ENCODE results near the gene DTHD1.

The DTHD1 gene

GRCh38 chr4:36273276-36273675, 8.1 kb upstream of the DTHD1 start:
- no peak for DNase-seq

DNA sequence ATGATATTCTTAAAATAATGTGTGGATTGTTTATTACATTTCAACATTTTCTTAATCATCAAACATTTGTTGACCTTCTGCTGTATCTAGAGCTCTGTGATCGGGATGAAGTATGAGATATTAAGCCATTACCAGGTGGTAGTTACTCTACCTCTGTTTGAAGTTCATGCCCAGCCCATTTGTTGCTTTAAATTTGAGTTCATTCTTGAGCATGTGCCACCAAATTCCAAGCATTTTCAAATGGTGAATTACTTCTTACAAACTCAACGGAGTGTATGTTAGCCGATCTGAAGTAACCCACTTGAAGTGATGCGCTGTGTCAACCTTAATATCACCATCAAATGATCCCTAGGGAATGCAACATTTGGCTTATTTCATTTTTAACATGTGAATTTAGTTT, 7.3 kb upstream of the DTHD1 start:
- no peak for DNase-seq

DNA sequence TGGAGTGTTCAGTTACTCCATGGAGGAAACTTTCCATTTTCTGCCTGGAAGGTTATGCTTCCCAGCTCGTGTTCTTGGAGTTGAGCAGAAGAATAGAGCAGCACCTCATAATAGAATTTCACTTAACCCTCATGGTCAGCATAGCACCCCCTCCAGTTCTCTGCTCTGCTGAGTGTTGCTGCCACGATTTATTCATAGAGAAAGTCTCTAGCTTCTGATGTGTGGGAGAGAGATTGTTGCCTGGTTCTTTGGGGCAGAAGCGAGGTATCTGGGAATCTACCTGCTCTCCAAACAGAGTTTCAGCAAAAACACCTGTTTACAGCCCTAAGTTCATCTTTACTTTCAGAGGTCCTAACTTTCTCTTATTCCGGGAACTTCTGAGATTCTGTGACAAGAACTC, 3.9 kb upstream of the DTHD1 start:
- no peak for DNase-seq

DNA sequence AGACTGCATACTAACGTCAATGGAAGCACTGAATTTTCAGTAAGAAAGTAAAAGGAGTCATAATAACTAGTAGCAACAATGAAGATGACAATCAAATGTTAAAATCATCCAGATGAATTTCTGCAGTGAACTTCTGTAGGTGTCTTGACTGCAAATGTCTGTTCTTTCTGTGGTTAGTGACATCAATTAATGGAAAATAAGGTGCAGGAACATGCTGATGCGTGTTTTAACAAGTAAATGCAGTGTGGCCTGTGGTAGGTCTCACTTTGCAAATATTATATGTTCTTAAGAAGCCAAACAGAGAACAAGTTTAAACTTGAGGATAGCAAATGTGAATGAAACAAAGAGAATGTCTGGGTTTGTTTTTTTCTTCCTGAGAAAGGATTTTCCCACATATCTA, 2.6 kb upstream of the DTHD1 start:
- DNase-seq: no peak

- DNase-seq: no peak
Observed at GRCh38 chr4:36280555-36280954, 861 bp upstream of the DTHD1 start.

- no peak for DNase-seq
Observed at GRCh38 chr4:36282503-36283030, 1.2 kb downstream of the DTHD1 start.

DNA sequence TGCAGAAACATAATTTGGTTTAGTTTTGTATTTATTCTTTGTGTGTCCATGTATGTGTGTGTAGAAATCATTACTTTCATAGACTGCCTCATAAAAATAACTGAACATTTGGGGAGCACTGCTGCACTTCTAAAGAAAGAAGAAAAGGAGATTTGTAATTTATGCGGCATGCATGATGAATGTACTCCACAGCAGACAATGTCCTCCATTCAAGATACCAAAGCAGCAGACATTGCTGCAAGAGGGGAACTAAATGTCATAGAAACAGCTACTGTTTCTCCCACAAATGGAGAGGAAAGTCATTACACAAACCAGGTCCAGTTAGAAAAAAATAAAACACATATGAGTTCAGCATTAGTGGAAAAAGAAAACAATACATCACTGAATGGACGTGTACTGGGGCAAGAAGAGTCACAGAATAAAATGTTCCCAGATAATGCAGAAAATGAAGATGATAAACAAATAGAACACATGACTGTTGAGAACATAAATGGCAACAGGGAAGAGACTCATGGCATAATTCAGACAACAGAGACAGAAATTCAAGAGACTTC, 2.6 kb downstream of the DTHD1 start:
- DNase-seq: no peak

- no peak for DNase-seq
Observed at GRCh38 chr4:36285784-36286480, 4.5 kb downstream of the DTHD1 start.

DNA sequence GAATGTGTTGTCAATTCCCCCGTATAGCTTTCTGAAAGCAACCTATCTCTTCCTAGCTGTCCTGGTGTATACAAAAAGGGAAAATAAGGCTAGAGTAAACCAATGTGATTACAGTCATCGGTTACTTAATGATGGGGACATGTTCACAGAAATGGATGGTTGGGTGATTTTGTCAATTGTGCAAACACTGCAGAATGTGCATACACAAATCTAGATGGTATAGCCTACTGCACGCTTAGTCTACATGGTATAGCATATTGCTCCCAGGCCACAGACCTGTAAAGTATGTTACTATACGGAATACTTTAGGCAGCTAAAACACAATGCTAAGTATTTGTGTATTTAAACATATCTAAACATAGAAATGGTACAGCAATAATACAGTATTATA, 5.1 kb downstream of the DTHD1 start:
- DNase-seq: no peak

DNA sequence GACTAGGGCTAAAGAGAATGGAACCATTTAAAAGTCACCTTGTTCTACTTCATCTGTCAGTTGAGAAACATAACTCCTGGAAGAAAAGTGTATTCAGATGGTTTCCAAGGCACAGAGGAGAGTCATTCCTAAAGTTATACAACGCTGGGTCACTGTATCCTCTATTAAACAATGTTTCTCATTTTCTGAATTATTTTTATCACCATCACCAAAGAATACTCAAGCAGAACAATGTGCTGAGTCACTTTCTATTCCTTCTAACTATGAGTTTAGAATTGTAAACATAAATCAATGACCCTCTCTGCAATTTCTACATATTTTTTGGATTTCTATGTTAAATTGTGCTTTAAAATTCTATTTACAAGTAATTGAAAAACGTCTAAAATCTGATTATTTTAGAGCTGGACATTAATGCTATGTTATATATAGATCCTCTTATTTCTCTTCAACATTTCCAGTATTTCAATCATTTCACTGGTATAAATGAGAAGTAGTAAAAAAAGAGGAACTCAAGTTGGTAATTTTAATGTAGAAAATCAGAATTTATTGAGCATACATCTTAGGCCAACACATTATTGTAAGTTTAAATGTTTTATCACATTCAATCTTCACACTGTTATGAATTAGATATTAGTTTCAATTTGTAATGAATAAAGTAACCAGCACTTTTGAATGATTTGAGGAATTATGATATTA, 7.5 kb downstream of the DTHD1 start:
- DNase-seq: no peak

GRCh38 chr4:36290641-36291040, 9.2 kb downstream of the DTHD1 start:
- DNase-seq: no peak

DNA sequence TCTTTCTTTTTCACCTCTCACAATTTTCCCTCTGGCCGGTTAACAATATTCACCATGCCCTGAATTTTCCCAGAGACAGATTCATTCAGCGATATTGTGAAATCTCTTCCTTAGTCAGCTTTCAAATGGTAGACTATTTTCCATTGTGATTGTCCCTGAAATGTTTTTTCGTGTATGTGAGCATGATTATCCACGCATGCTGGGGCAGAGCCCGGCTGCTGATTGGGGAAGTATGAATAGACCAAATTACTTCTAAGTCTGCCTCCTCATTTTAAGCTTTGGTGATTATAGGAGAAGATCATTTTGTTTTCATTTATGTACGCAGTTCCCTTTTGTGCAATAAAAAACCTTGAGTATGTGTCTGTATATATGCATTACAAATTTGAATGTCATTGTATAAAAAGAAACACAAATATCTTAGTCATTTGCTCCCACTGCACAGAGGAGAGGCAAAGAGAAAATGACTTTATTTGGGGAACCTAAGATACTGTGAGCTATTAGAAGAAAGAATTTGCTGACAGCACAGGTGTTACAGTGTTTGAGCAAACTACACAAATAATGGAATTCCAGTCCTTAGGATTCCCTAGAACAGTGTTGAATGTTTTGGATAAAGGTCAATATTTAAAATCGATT, 11.3 kb downstream of the DTHD1 start:
- no peak for DNase-seq

DNA sequence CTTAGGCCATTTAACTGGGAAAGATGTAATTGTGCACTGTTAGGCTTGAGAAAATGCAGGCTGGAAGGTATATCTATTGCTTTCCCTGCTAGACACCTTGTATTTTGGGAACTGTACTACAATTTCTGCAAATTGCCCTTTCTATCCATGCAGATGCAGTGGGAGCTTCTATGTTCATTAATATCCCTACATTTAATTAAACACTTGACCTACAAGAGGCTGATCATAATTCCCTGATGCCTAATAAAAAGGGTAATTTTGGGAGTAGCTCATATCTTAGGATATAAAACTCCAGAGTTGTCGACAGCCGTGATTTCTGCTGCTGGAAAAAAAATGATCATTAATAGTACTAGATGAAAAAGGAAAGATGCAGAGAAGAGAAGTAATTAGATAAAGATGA, 19.7 kb downstream of the DTHD1 start:
- no peak for DNase-seq

- DNase-seq: no peak
Observed at GRCh38 chr4:36303426-36304137, 22.2 kb downstream of the DTHD1 start.

- no peak for DNase-seq
Observed at GRCh38 chr4:36304138-36304681, 22.8 kb downstream of the DTHD1 start.

DNA sequence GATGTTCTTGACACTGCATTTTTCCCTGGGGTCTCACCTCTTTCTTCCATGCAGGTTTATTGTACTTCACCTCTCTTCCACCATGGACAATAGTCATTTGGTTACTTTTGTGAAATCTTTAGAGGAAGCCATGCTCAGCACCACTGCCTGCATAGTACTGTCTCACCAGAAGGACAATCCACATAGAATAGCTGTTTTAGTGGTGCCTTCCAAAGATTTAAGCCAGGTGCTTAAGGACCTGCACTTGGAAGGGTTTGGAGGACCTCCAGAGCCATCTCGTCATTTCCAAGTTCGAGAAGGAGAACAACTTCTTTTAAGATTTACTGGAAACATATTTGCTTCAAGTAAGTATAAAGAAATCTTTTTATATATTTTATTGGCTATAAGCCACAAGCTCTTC, 26.7 kb downstream of the DTHD1 start:
- no peak for DNase-seq

DNA sequence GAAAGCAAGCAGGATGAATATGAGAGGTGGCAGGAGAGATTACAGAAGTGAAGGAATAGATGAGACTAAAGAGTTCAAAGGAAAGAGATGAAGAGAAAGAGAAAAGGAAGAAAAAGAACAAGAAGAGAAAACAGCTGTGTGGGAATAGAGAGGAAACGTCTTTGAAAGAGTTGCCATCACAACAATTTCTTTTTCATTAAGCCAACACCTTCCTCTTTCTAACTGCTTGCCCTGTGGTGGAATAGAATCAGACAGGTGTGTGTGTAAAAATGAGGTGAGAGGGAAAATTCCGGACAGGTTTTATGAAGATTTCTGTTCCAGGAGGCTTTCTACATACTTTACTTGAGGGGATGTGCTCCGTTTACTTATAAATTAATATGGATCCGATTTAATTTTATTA, 28.8 kb downstream of the DTHD1 start:
- no peak for DNase-seq

DNA sequence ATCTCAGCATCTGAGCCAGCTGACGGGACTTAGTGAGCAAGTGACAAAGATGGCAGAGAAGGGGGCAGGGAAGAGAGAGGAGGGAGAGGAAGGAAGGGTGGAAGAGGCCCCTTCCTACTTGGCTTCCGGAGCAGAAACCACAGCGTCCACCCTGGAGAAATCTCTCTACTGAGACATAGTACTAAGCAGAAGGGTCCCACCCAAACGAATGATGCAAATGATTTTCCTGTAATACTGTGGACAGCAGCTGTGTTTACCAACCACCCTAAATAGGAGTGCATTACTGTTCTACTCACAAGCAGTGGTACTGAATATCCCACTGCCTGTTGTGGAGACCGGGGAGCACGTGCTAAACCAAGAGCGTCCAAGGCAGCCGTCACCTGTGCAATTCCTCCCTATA, 29.4 kb downstream of the DTHD1 start:
- DNase-seq: no peak

- DNase-seq: no peak
Observed at GRCh38 chr4:36312511-36312910, 31.1 kb downstream of the DTHD1 start.

DNA sequence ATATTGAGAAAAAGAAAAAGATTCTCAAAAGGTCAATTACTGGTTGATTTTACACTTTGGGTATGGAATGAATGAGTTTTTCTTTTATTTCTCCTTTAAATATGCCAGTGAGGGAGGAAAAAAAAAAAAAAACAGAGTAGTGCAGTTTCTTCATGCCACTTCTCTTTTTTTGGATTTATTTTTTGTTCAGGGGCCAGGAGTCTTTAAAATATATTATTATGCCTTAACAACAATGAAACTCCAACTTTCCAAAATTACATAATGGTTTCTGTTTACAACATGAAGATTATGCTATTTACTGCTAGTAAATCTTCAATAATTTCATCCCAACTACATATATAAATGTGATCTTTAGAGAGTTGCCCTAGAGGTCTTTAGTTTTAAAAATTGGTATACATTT, 31.9 kb downstream of the DTHD1 start:
- DNase-seq: no peak

DNA sequence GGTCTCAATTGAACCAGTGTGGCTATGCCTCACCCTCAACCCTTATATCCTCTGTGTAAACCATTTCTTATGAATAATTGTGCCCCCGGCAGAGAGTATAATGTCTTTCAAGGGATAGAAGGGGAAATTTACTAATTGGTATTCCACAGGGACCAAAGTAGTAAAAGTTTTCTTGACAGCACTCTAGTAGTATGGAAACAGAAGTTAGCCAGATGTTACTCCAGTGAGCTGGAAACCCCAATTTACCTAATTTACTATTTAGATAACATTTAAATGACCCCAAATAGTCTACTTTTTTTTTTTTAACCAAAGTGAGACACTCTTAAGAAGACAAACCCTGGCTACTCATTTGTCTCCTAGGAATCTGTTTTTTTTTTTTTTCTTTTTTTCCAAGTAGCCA, 32.3 kb downstream of the DTHD1 start:
- no peak for DNase-seq

DNA sequence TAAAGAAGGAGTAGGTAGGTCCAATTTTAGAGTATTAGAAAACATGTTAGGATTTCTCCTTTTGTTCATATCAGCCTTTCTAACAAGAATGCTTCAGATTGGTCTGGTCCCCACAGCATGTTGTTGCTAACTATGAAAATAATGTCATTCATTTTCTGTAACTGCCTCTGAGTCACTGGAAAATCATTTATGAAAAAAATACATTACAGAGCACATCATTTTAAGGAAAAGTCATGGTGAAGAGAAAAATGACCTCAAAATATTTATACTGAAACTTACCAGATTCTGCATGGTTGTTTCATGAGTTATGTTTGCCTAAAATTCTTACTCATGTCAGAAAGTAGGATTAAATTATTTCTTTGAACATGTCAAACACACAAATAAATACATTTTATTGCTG, 35.2 kb downstream of the DTHD1 start:
- no peak for DNase-seq

- no peak for DNase-seq
Observed at GRCh38 chr4:36317721-36318120, 36.3 kb downstream of the DTHD1 start.
